NCI-H2107 treated with DMSO at 0.1 percent for 48 hours (cell line): ENCODE data around the gene KNTC1.
"Not testable (repeated sequence)": the region's sequence is repeated elsewhere in the genome, so short reads cannot be mapped to it uniquely, and the experiment has no call there.

ENCODE experiments used
- DNase-seq: peaks from one replicate; lab custom pipeline; 2025; ENCODE audit not compliant: unreplicated experiment; lab: John Stamatoyannopoulos, UW

Gene KNTC1

GRCh38 chr12:122560138-122560537 is 33.1 kb downstream of the KNTC1 start:
- DNase-seq: no peak

- no peak for DNase-seq
Observed at GRCh38 chr12:122563361-122563760, 36.3 kb downstream of the KNTC1 start.

- DNase-seq: not testable (repeated sequence)
Observed at GRCh38 chr12:122566816-122567215, 39.8 kb downstream of the KNTC1 start.

GRCh38 chr12:122569288-122569687 is 42.2 kb downstream of the KNTC1 start:
- no peak for DNase-seq

GRCh38 chr12:122570006-122570405 is 43.0 kb downstream of the KNTC1 start:
- not testable (repeated sequence) for DNase-seq

GRCh38 chr12:122571821-122572220 is 44.8 kb downstream of the KNTC1 start:
- no peak for DNase-seq

- not testable (repeated sequence) for DNase-seq
Observed at GRCh38 chr12:122583294-122583693, 56.2 kb downstream of the KNTC1 start.

- DNase-seq: no peak
Observed at GRCh38 chr12:122584177-122584863, 57.3 kb downstream of the KNTC1 start.

GRCh38 chr12:122590990-122591389 is 63.9 kb downstream of the KNTC1 start:
- DNase-seq: no peak

GRCh38 chr12:122591966-122592365 is 64.9 kb downstream of the KNTC1 start:
- DNase-seq: not testable (repeated sequence)

- not testable (repeated sequence) for DNase-seq
Observed at GRCh38 chr12:122592543-122592942, 65.5 kb downstream of the KNTC1 start.

GRCh38 chr12:122593910-122594309 is 66.9 kb downstream of the KNTC1 start:
- DNase-seq: no peak

- DNase-seq: no peak
Observed at GRCh38 chr12:122596838-122597237, 69.8 kb downstream of the KNTC1 start.

- DNase-seq: no peak
Observed at GRCh38 chr12:122602456-122602855, 75.4 kb downstream of the KNTC1 start.

- DNase-seq: no peak
Observed at GRCh38 chr12:122604993-122605392, 77.9 kb downstream of the KNTC1 start.

GRCh38 chr12:122609732-122610131 is 82.7 kb downstream of the KNTC1 start:
- DNase-seq: no peak

- no peak for DNase-seq
Observed at GRCh38 chr12:122610207-122610606, 83.2 kb downstream of the KNTC1 start.

GRCh38 chr12:122610911-122611310 is 83.9 kb downstream of the KNTC1 start:
- no peak for DNase-seq

- no peak for DNase-seq
Observed at GRCh38 chr12:122614839-122615238, 87.8 kb downstream of the KNTC1 start.

GRCh38 chr12:122615780-122616179 is 88.7 kb downstream of the KNTC1 start:
- no peak for DNase-seq

- DNase-seq: no peak
Observed at GRCh38 chr12:122635471-122635870, 108.4 kb downstream of the KNTC1 start.

- no peak for DNase-seq
Observed at GRCh38 chr12:122643207-122643805, 116.3 kb downstream of the KNTC1 start.
